WTC11 (cell line): Measurements from ENCODE around the gene LTBP2. TPM values are rescaled to one million over a fixed set of nuclear protein-coding genes. Genes with fewer than 3 reads are reported as not detected.

Experiments
- ATAC-seq: fragments of 200-7000 bp; cut with Tn5 transposase; 2 replicates; pipeline ENCODE4 v1.10.0; 2021; ENCODE audit warnings: mild to moderate bottlenecking, moderate library complexity
- CTCF ChIA-PET: fragments of 300-600 bp; sonication (Branson Sonifier 250); formaldehyde crosslinking; loops from one replicate; lab custom pipeline; 2021; ENCODE audit warnings: antibody characterized with exemption; lab: Charles Lee
- POLR2A ChIA-PET: fragments of 350-600 bp; sonication (Branson Sonifier 250); formaldehyde crosslinking; loops from one replicate; lab custom pipeline; 2021; ENCODE audit warnings: antibody characterized with exemption; lab: Charles Lee
- DNase-seq: peaks from one replicate; pipeline ENCODE4 v3.0.0; 2021; ENCODE audit warnings: low spot score
- H3K27ac Mint-ChIP-seq: 2 replicates; pipeline ENCODE4 v1.8.0; 2021; ENCODE audit warnings: mixed read lengths
- H3K27me3 Mint-ChIP-seq: 2 replicates; pipeline ENCODE4 v1.8.0; 2021; ENCODE audit warnings: low read depth, mild to moderate bottlenecking, moderate library complexity, mixed read lengths
- H3K36me3 Mint-ChIP-seq: 2 replicates; pipeline ENCODE4 v1.8.0; 2021; ENCODE audit warnings: mixed read lengths
- H3K4me1 Mint-ChIP-seq: 2 replicates; pipeline ENCODE4 v1.8.0; 2022; ENCODE audit warnings: mixed read lengths
- H3K4me3 Mint-ChIP-seq: 2 replicates; pipeline ENCODE4 v1.8.0; 2021; ENCODE audit warnings: mild to moderate bottlenecking, moderate library complexity, mixed read lengths
- H3K9me3 Mint-ChIP-seq: 2 replicates; pipeline ENCODE4 v1.8.0; 2021; ENCODE audit warnings: mixed read lengths
- ETV6 ChIP-seq: sonication (generic); formaldehyde crosslinking; IDR thresholded peaks from 2 replicates; pipeline ENCODE4 v1.8.1; 2022; ENCODE audit warnings: mild to moderate bottlenecking, missing genetic modification reagents
- IRF2 ChIP-seq: sonication (generic); formaldehyde crosslinking; IDR thresholded peaks from 2 replicates; pipeline ENCODE4 v1.8.0; 2022; ENCODE audit warnings: low read depth, missing genetic modification reagents, borderline replicate concordance
- KAT7 ChIP-seq: sonication (generic); formaldehyde crosslinking; IDR thresholded peaks from 2 replicates; pipeline ENCODE4 v1.8.1; 2023; ENCODE audit warnings: missing genetic modification reagents, mild to moderate bottlenecking, borderline replicate concordance
- MYBL2 ChIP-seq: sonication (generic); formaldehyde crosslinking; IDR thresholded peaks from 2 replicates; pipeline ENCODE4 v1.8.1; 2023; ENCODE audit warnings: mild to moderate bottlenecking, moderate library complexity, missing genetic modification reagents
- NFATC4 ChIP-seq: fragments of 250-450 bp; sonication (Bioruptor Pico); IDR thresholded peaks from 2 replicates; pipeline ENCODE4 v1.9.0; 2021; ENCODE audit warnings: mild to moderate bottlenecking
- NFE2L1 ChIP-seq: sonication (generic); formaldehyde crosslinking; IDR thresholded peaks from 2 replicates; pipeline ENCODE4 v1.8.1; 2023; ENCODE audit warnings: missing genetic modification reagents
- NFYB ChIP-seq: sonication (generic); formaldehyde crosslinking; conservative IDR thresholded peaks from 2 replicates; pipeline ENCODE4 v1.8.0; 2022; ENCODE audit warnings: low read depth, missing genetic modification reagents
- SOX15 ChIP-seq: fragments of 250-450 bp; sonication (Bioruptor Pico); IDR thresholded peaks from 2 replicates; pipeline ENCODE4 v1.9.0; 2021; ENCODE audit warnings: mild to moderate bottlenecking
- SP1 ChIP-seq: sonication (generic); formaldehyde crosslinking; conservative IDR thresholded peaks from 2 replicates; pipeline ENCODE4 v1.8.1; 2022; ENCODE audit warnings: missing genetic modification reagents
- TCF7 ChIP-seq: sonication (generic); formaldehyde crosslinking; IDR thresholded peaks from 2 replicates; pipeline ENCODE4 v1.8.0; 2022; ENCODE audit warnings: mild to moderate bottlenecking, low read depth, missing genetic modification reagents, moderate library complexity
- ZNF423 ChIP-seq: fragments of 250-450 bp; sonication (Bioruptor Pico); IDR thresholded peaks from 2 replicates; pipeline ENCODE4 v2.1.2; 2022; ENCODE audit warnings: mild to moderate bottlenecking, moderate library complexity
- total RNA-seq: library from RNA; stranded (reverse); gene quantifications from 3 replicates; pipeline ENCODE4 v1.2.3, GENCODE V29; 2021
- TF ChIP-seq, protein P1 (sequence below): sonication (generic); formaldehyde crosslinking; IDR thresholded peaks from 2 replicates; pipeline ENCODE4 v1.8.0; 2023; ENCODE audit warnings: missing genetic modification reagents
- TF ChIP-seq, protein P2 (sequence below): sonication (generic); formaldehyde crosslinking; conservative IDR thresholded peaks from 2 replicates; pipeline ENCODE4 v1.8.1; 2023; ENCODE audit warnings: mild to moderate bottlenecking, low read depth, missing genetic modification reagents, moderate library complexity
- TF ChIP-seq, protein P3 (sequence below): fragments of 250-450 bp; sonication (Bioruptor Pico); IDR thresholded peaks from 2 replicates; pipeline ENCODE4 v1.8.0; 2021; ENCODE audit warnings: mild to moderate bottlenecking
- TF ChIP-seq, protein P4 (sequence below): sonication (generic); formaldehyde crosslinking; IDR thresholded peaks from 2 replicates; pipeline ENCODE4 v1.8.1; 2023; ENCODE audit warnings: mild to moderate bottlenecking, missing genetic modification reagents, moderate library complexity
- TF ChIP-seq, protein P5 (sequence below): sonication (generic); formaldehyde crosslinking; IDR thresholded peaks from 2 replicates; pipeline ENCODE4 v1.8.0; 2023; ENCODE audit warnings: mild to moderate bottlenecking, missing genetic modification reagents
- TF ChIP-seq, protein P6 (sequence below): fragments of 200-600 bp; IDR thresholded peaks from 2 replicates; pipeline ENCODE4 v1.8.0; 2022; ENCODE audit warnings: antibody characterized with exemption

The LTBP2 gene
- total RNA-seq, 1 experiment from 2014 or later, result 1.2 TPM

DNA sequence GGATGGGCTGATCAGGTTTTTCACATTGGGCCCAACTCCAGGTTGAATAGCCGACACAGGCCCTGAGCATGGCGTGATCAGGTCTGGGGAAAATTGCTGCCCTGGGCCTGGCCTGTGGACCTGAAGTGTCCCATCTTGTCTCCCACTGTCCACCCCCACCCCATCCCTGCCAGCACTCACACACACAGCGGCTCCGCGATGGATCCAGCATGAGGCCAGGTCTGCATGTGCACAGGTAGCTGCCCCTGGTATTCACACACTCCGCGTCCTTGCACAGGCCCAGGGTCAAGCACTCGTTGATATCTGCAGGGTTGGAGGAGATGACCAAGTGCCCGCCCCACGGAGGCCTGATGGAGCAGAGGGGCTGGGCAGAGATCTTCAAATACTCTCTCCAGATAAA is 79.8 kb downstream of the LTBP2 start:
- CTCF ChIA-PET, result interaction anchor here (0.6 to 2.6 kb wide), 19 partner anchors 7 to 281 kb away, joined by 3 to 42 read pairs (median 5); partner anchors contain the start of gene LTBP2
- no peak overlapping the region for H3K27ac Mint-ChIP-seq
- H3K27me3 Mint-ChIP-seq, result no peaks in the 10 kb centered on the region
- POLR2A ChIA-PET, result interaction anchor here (0.8 kb wide), 1 partner anchor 39 kb away, joined by 3 read pairs; the partner anchor contains the start of genes ISCA2 and NPC2
- DNase-seq, result no peak
- no peaks in the 10 kb centered on the region for H3K9me3 Mint-ChIP-seq
- no peak for ATAC-seq
- no peak overlapping the region for H3K4me3 Mint-ChIP-seq
- H3K36me3 Mint-ChIP-seq, result no peaks in the 10 kb centered on the region
- peaks cover 5% of the 10 kb centered on the region; the same call in 1 of the 2 replicates for H3K4me1 Mint-ChIP-seq
- TF ChIP-seq SP1 (CRISPR knock-in tag) (no peak), SOX15 (no peak), NFYB (CRISPR knock-in tag) (no peak), MYBL2 (CRISPR knock-in tag) (no peak), KAT7 (CRISPR knock-in tag) (no peak), NFE2L1 (CRISPR knock-in tag) (no peak), NFATC4 (CRISPR knock-in tag) (no peak), TCF7 (no peak), ETV6 (CRISPR knock-in tag) (no peak), ZNF423 (CRISPR knock-in tag) (no peak), IRF2 (no peak)
- TF ChIP-seq, protein P1, sequence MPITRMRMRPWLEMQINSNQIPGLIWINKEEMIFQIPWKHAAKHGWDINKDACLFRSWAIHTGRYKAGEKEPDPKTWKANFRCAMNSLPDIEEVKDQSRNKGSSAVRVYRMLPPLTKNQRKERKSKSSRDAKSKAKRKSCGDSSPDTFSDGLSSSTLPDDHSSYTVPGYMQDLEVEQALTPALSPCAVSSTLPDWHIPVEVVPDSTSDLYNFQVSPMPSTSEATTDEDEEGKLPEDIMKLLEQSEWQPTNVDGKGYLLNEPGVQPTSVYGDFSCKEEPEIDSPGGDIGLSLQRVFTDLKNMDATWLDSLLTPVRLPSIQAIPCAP (CRISPR knock-in tag), result no peak
- TF ChIP-seq, protein P2, sequence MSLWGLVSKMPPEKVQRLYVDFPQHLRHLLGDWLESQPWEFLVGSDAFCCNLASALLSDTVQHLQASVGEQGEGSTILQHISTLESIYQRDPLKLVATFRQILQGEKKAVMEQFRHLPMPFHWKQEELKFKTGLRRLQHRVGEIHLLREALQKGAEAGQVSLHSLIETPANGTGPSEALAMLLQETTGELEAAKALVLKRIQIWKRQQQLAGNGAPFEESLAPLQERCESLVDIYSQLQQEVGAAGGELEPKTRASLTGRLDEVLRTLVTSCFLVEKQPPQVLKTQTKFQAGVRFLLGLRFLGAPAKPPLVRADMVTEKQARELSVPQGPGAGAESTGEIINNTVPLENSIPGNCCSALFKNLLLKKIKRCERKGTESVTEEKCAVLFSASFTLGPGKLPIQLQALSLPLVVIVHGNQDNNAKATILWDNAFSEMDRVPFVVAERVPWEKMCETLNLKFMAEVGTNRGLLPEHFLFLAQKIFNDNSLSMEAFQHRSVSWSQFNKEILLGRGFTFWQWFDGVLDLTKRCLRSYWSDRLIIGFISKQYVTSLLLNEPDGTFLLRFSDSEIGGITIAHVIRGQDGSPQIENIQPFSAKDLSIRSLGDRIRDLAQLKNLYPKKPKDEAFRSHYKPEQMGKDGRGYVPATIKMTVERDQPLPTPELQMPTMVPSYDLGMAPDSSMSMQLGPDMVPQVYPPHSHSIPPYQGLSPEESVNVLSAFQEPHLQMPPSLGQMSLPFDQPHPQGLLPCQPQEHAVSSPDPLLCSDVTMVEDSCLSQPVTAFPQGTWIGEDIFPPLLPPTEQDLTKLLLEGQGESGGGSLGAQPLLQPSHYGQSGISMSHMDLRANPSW (CRISPR knock-in tag), result no peak
- TF ChIP-seq, protein P3, sequence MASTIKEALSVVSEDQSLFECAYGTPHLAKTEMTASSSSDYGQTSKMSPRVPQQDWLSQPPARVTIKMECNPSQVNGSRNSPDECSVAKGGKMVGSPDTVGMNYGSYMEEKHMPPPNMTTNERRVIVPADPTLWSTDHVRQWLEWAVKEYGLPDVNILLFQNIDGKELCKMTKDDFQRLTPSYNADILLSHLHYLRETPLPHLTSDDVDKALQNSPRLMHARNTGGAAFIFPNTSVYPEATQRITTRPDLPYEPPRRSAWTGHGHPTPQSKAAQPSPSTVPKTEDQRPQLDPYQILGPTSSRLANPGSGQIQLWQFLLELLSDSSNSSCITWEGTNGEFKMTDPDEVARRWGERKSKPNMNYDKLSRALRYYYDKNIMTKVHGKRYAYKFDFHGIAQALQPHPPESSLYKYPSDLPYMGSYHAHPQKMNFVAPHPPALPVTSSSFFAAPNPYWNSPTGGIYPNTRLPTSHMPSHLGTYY (CRISPR knock-in tag), result no peak
- TF ChIP-seq, protein P4, sequence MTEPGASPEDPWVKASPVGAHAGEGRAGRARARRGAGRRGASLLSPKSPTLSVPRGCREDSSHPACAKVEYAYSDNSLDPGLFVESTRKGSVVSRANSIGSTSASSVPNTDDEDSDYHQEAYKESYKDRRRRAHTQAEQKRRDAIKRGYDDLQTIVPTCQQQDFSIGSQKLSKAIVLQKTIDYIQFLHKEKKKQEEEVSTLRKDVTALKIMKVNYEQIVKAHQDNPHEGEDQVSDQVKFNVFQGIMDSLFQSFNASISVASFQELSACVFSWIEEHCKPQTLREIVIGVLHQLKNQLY, result no peak
- TF ChIP-seq, protein P5, sequence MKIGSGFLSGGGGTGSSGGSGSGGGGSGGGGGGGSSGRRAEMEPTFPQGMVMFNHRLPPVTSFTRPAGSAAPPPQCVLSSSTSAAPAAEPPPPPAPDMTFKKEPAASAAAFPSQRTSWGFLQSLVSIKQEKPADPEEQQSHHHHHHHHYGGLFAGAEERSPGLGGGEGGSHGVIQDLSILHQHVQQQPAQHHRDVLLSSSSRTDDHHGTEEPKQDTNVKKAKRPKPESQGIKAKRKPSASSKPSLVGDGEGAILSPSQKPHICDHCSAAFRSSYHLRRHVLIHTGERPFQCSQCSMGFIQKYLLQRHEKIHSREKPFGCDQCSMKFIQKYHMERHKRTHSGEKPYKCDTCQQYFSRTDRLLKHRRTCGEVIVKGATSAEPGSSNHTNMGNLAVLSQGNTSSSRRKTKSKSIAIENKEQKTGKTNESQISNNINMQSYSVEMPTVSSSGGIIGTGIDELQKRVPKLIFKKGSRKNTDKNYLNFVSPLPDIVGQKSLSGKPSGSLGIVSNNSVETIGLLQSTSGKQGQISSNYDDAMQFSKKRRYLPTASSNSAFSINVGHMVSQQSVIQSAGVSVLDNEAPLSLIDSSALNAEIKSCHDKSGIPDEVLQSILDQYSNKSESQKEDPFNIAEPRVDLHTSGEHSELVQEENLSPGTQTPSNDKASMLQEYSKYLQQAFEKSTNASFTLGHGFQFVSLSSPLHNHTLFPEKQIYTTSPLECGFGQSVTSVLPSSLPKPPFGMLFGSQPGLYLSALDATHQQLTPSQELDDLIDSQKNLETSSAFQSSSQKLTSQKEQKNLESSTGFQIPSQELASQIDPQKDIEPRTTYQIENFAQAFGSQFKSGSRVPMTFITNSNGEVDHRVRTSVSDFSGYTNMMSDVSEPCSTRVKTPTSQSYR, result no peak
- TF ChIP-seq, protein P6, sequence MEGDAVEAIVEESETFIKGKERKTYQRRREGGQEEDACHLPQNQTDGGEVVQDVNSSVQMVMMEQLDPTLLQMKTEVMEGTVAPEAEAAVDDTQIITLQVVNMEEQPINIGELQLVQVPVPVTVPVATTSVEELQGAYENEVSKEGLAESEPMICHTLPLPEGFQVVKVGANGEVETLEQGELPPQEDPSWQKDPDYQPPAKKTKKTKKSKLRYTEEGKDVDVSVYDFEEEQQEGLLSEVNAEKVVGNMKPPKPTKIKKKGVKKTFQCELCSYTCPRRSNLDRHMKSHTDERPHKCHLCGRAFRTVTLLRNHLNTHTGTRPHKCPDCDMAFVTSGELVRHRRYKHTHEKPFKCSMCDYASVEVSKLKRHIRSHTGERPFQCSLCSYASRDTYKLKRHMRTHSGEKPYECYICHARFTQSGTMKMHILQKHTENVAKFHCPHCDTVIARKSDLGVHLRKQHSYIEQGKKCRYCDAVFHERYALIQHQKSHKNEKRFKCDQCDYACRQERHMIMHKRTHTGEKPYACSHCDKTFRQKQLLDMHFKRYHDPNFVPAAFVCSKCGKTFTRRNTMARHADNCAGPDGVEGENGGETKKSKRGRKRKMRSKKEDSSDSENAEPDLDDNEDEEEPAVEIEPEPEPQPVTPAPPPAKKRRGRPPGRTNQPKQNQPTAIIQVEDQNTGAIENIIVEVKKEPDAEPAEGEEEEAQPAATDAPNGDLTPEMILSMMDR, result no peak
